ENCODE measurements around the gene RAD18. TPM values are rescaled to one million over a fixed set of nuclear protein-coding genes. Genes with fewer than 3 reads are reported as not detected.

RAD18 gene
- total RNA-seq, 1 experiment from 2014 or later: 25.8 TPM

GRCh38 chr3:8970971-8971589, 7.8 kb upstream of the RAD18 start:
- intact Hi-C loops (cut with micrococcal nuclease; ENCODE audit: unreplicated experiment): loop anchor here (1.0 kb wide), 2 partner anchors 96 to 331 kb away; no protein-coding TSS in a partner anchor
- Mint-ChIP-seq H3K27ac (ENCODE audit: unreplicated experiment) (no peak overlapping the region), H3K4me1 (ENCODE audit: low read depth, unreplicated experiment) (peaks cover under 1% of the 10 kb centered on the region), H3K36me3 (ENCODE audit: insufficient read depth, unreplicated experiment) (no peaks in the 10 kb centered on the region), H3K9me3 (ENCODE audit: low read depth, unreplicated experiment) (no peaks in the 10 kb centered on the region), H3K4me3 (ENCODE audit: low read depth, unreplicated experiment) (no peak overlapping the region), H3K27me3 (ENCODE audit: unreplicated experiment) (no peaks in the 10 kb centered on the region)
- DNase-seq: peak; percentile 69
- TF ChIP-seq CTCF (IDR thresholded peaks at IDR 0.05; ENCODE audit: unreplicated experiment): peak; percentile 81
- CTCF ChIA-PET: interaction anchor here (1.7 kb wide), 1 partner anchor 331 kb away, joined by 8 read pairs; no protein-coding TSS in a partner anchor
- BruUV-seq (replicated peaks): no TSS peak

GRCh38 chr3:8969241-8969640, 6.0 kb upstream of the RAD18 start:
- Mint-ChIP-seq H3K4me3 (ENCODE audit: low read depth, unreplicated experiment) (no peak overlapping the region), H3K4me1 (ENCODE audit: low read depth, unreplicated experiment) (peaks cover 19% of the 10 kb centered on the region), H3K27me3 (ENCODE audit: unreplicated experiment) (no peaks in the 10 kb centered on the region), H3K9me3 (ENCODE audit: low read depth, unreplicated experiment) (no peaks in the 10 kb centered on the region), H3K36me3 (ENCODE audit: insufficient read depth, unreplicated experiment) (peaks cover 6% of the 10 kb centered on the region), H3K27ac (ENCODE audit: unreplicated experiment) (no peak overlapping the region)
- no peak for TF ChIP-seq CTCF (IDR thresholded peaks at IDR 0.05; ENCODE audit: unreplicated experiment)
- BruUV-seq (replicated peaks): no TSS peak
- CTCF ChIA-PET: no interaction called here
- no peak for DNase-seq
- intact Hi-C loops (cut with micrococcal nuclease; ENCODE audit: unreplicated experiment): no loop called here

GRCh38 chr3:8968375-8968882, 5.2 kb upstream of the RAD18 start:
- Mint-ChIP-seq H3K9me3 (ENCODE audit: low read depth, unreplicated experiment) (no peaks in the 10 kb centered on the region), H3K36me3 (ENCODE audit: insufficient read depth, unreplicated experiment) (peaks cover 8% of the 10 kb centered on the region), H3K4me3 (ENCODE audit: low read depth, unreplicated experiment) (no peak overlapping the region), H3K4me1 (ENCODE audit: low read depth, unreplicated experiment) (peaks cover 24% of the 10 kb centered on the region), H3K27ac (ENCODE audit: unreplicated experiment) (no peak overlapping the region), H3K27me3 (ENCODE audit: unreplicated experiment) (no peaks in the 10 kb centered on the region)
- CTCF ChIA-PET: no interaction called here
- intact Hi-C loops (cut with micrococcal nuclease; ENCODE audit: unreplicated experiment): no loop called here
- no peak for DNase-seq
- no TSS peak for BruUV-seq (replicated peaks)
- no peak for TF ChIP-seq CTCF (IDR thresholded peaks at IDR 0.05; ENCODE audit: unreplicated experiment)

- Mint-ChIP-seq H3K36me3 (ENCODE audit: insufficient read depth, unreplicated experiment) (peaks cover 17% of the 10 kb centered on the region), H3K4me1 (ENCODE audit: low read depth, unreplicated experiment) (peaks cover 27% of the 10 kb centered on the region), H3K9me3 (ENCODE audit: low read depth, unreplicated experiment) (no peaks in the 10 kb centered on the region), H3K27ac (ENCODE audit: unreplicated experiment) (no peak overlapping the region), H3K27me3 (ENCODE audit: unreplicated experiment) (no peaks in the 10 kb centered on the region), H3K4me3 (ENCODE audit: low read depth, unreplicated experiment) (no peak overlapping the region)
- CTCF ChIA-PET: no interaction called here
- no peak for DNase-seq
- no peak for TF ChIP-seq CTCF (IDR thresholded peaks at IDR 0.05; ENCODE audit: unreplicated experiment)
- intact Hi-C loops (cut with micrococcal nuclease; ENCODE audit: unreplicated experiment): no loop called here
- BruUV-seq (replicated peaks): no TSS peak
Observed at GRCh38 chr3:8967553-8967952, 4.3 kb upstream of the RAD18 start.
